OCI-LY7 (cell line): Measurements from ENCODE around the gene JUN. TPM values are rescaled to one million over a fixed set of nuclear protein-coding genes. Genes with fewer than 3 reads are reported as not detected.

Experiments used
- BruUV-seq: library from RNA; stranded (reverse); fragments of 400-500 nt; replicated peaks from 2 replicates; lab custom pipeline; 2021; lab: Mats Ljungman, UMichigan
- CTCF ChIA-PET: fragments of 300-600 bp; sonication (Branson Sonifier 250); formaldehyde crosslinking; loops from one replicate; lab custom pipeline; 2022; ENCODE audit warnings: antibody characterized with exemption; ENCODE audit not compliant: unreplicated experiment; lab: Charles Lee
- POLR2A ChIA-PET: fragments of 300-600 bp; sonication (Branson Sonifier 250); formaldehyde crosslinking; loops from one replicate; lab custom pipeline; 2022; ENCODE audit warnings: antibody characterized with exemption; lab: Charles Lee
- DNase-seq: peaks from one replicate; pipeline ENCODE4 v3.0.0-alpha.2; 2015; ENCODE audit warnings: low spot score
- H2AFZ ChIP-seq: fragments of 200-600 bp; sonication (generic), shearing (Covaris generic); 2 replicates; pipeline ENCODE4 v1.6.1; 2014; ENCODE audit warnings: mild to moderate bottlenecking, antibody characterized with exemption, low read length, moderate library complexity
- H3K27ac ChIP-seq: fragments of 200-600 bp; sonication (generic); 2 replicates; pipeline ENCODE4 v1.5.1; 2014; ENCODE audit warnings: mixed run types, low read depth, mild to moderate bottlenecking, moderate library complexity, low read length, inconsistent platforms; ENCODE audit not compliant: poor library complexity, severe bottlenecking
- H3K36me3 ChIP-seq: fragments of 200-600 bp; sonication (generic); 2 replicates; pipeline ENCODE4 v1.6.1; 2014; ENCODE audit warnings: mild to moderate bottlenecking, antibody characterized with exemption, low read length, moderate library complexity, mixed read lengths; ENCODE audit not compliant: insufficient read depth
- H3K4me1 ChIP-seq: fragments of 200-600 bp; sonication (generic); 2 replicates; pipeline ENCODE4 v1.5.1; 2014; ENCODE audit warnings: mild to moderate bottlenecking, low read length; ENCODE audit not compliant: insufficient read depth, poor library complexity, severe bottlenecking
- H3K4me2 ChIP-seq: fragments of 200-600 bp; sonication (generic); 2 replicates; pipeline ENCODE4 v1.6.1; 2014; ENCODE audit warnings: mild to moderate bottlenecking, low read length
- H3K4me3 ChIP-seq: fragments of 200-600 bp; sonication (generic); 2 replicates; pipeline ENCODE4 v1.5.1; 2014; ENCODE audit warnings: mild to moderate bottlenecking, low read depth, low read length; ENCODE audit not compliant: poor library complexity, severe bottlenecking
- H3K79me2 ChIP-seq: fragments of 200-600 bp; sonication (generic); 2 replicates; pipeline ENCODE4 v1.6.1; 2016; ENCODE audit warnings: low read depth, mild to moderate bottlenecking, low read length, moderate library complexity, mixed read lengths; ENCODE audit not compliant: insufficient read depth
- H3K9me2 ChIP-seq: fragments of 200-600 bp; sonication (generic); 2 replicates; pipeline ENCODE4 v1.6.1; 2016; ENCODE audit warnings: mild to moderate bottlenecking, low read length, mixed read lengths; ENCODE audit not compliant: insufficient read depth
- H3K9me3 ChIP-seq: fragments of 200-600 bp; sonication (generic); 2 replicates; pipeline ENCODE4 v1.6.1; 2014; ENCODE audit warnings: mild to moderate bottlenecking, mixed run types, low read length, mixed read lengths
- H4K20me1 ChIP-seq: fragments of 200-600 bp; sonication (generic); 2 replicates; pipeline ENCODE4 v1.6.1; 2014; ENCODE audit warnings: mild to moderate bottlenecking, antibody characterized with exemption, low read length, moderate library complexity, mixed read lengths; ENCODE audit not compliant: insufficient read depth
- CTCF ChIP-seq: fragments of 200-600 bp; sonication (generic); conservative IDR thresholded peaks from 2 replicates; pipeline ENCODE4 v1.5.1; 2014; ENCODE audit warnings: mild to moderate bottlenecking, antibody characterized with exemption, low read length, moderate library complexity, mixed read lengths
- EZH2phosphoT487 ChIP-seq: fragments of 200-600 bp; sonication (generic); IDR thresholded peaks from 2 replicates; pipeline ENCODE4 v1.6.1; 2018; ENCODE audit warnings: low read depth, borderline replicate concordance, mild to moderate bottlenecking, mixed run types, antibody characterized with exemption, low read length, moderate library complexity, mixed read lengths
- intact Hi-C: fragments of 100-400 bp; cut with micrococcal nuclease; formaldehyde crosslinking; loops from one replicate; pipeline ENCODE4 v1.10.0; 2022; ENCODE audit not compliant: unreplicated experiment
- total RNA-seq, 2 experiments: library from RNA; depleted of rRNA in 1 of 2; stranded (reverse); fragments of >200 nt in 1 of 2; shearing (Covaris generic) in 1 of 2; gene quantifications; 2 replicates each; pipeline ENCODE4 v1.2.3, GENCODE V29; 2014 to 2022

JUN gene
- total RNA-seq, 2 experiments from 2014 or later = 4.2 to 7.7 TPM

GRCh38 chr1:58749646-58750045 is 34.2 kb downstream of the JUN start:
- no peak overlapping the region for H2AFZ ChIP-seq
- no peaks in the 10 kb centered on the region for H4K20me1 ChIP-seq
- intact Hi-C loops = loop anchor here (10.0 kb wide), 1 partner anchor 1195 kb away; no protein-coding TSS in a partner anchor
- H3K9me3 ChIP-seq = no peaks in the 10 kb centered on the region
- no TSS peak for BruUV-seq
- H3K36me3 ChIP-seq = no peaks in the 10 kb centered on the region
- H3K4me1 ChIP-seq = no peaks in the 10 kb centered on the region
- POLR2A ChIA-PET = no interaction called here
- H3K4me3 ChIP-seq = no peak overlapping the region
- no peak for DNase-seq
- H3K27ac ChIP-seq = no peak overlapping the region
- no peaks in the 10 kb centered on the region for H3K79me2 ChIP-seq
- no peaks in the 10 kb centered on the region for H3K9me2 ChIP-seq
- TF ChIP-seq EZH2phosphoT487 = no peak
- CTCF ChIA-PET = no interaction called here
- H3K4me2 ChIP-seq = no peak overlapping the region

GRCh38 chr1:58748666-58749065 is 35.2 kb downstream of the JUN start:
- H4K20me1 ChIP-seq = no peaks in the 10 kb centered on the region
- ChIA-PET POLR2A (no interaction called here), CTCF (interaction anchor here (0.6 kb wide), 1 partner anchor 36 kb away, joined by 3 read pairs; no protein-coding TSS in a partner anchor)
- no peak for DNase-seq
- no TSS peak for BruUV-seq
- no peaks in the 10 kb centered on the region for H3K9me2 ChIP-seq
- no peaks in the 10 kb centered on the region for H3K79me2 ChIP-seq
- intact Hi-C loops = loop anchor here (10.0 kb wide), 1 partner anchor 1196 kb away; no protein-coding TSS in a partner anchor
- H3K9me3 ChIP-seq = no peaks in the 10 kb centered on the region
- no peak overlapping the region for H2AFZ ChIP-seq
- H3K27ac ChIP-seq = no peak overlapping the region
- no peak overlapping the region for H3K4me3 ChIP-seq
- H3K4me1 ChIP-seq = no peaks in the 10 kb centered on the region
- no peaks in the 10 kb centered on the region for H3K36me3 ChIP-seq
- TF ChIP-seq EZH2phosphoT487 (no peak), CTCF (no peak)
- H3K4me2 ChIP-seq = no peak overlapping the region

GRCh38 chr1:58746757-58747156 is 37.1 kb downstream of the JUN start:
- no peaks in the 10 kb centered on the region for H3K9me2 ChIP-seq
- H3K4me3 ChIP-seq = no peak overlapping the region
- POLR2A ChIA-PET = interaction anchor here (0.6 kb wide), 1 partner anchor 221 kb away, joined by 3 read pairs; no protein-coding TSS in a partner anchor
- CTCF ChIA-PET = no interaction called here
- no peaks in the 10 kb centered on the region for H4K20me1 ChIP-seq
- H3K79me2 ChIP-seq = no peaks in the 10 kb centered on the region
- H3K36me3 ChIP-seq = no peaks in the 10 kb centered on the region
- H3K27ac ChIP-seq = no peak overlapping the region
- H2AFZ ChIP-seq = no peak overlapping the region
- no peaks in the 10 kb centered on the region for H3K9me3 ChIP-seq
- intact Hi-C loops = loop anchor here (10.0 kb wide), 1 partner anchor 1198 kb away; no protein-coding TSS in a partner anchor
- H3K4me1 ChIP-seq = no peaks in the 10 kb centered on the region
- no TSS peak for BruUV-seq
- no peak for DNase-seq
- TF ChIP-seq EZH2phosphoT487 (no peak), CTCF (no peak)
- H3K4me2 ChIP-seq = no peak overlapping the region
